K562 (cell line): Measurements from ENCODE around the gene CLUH. TPM values are rescaled to one million over a fixed set of nuclear protein-coding genes. Genes with fewer than 3 reads are reported as not detected.

ENCODE experiments used
- ATAC-seq: fragments of 200-7000 bp; cut with Tn5 transposase; 3 replicates; pipeline ENCODE4 v1.9.1; 2020; ENCODE audit warnings: moderate library complexity
- BruUV-seq: library from RNA; stranded (reverse); fragments of 400-500 nt; replicated peaks from 2 replicates; lab custom pipeline; 2021; lab: Mats Ljungman, UMichigan
- CTCF ChIA-PET: fragments of 300-600 bp; formaldehyde crosslinking; extraction: SDS; loops from one replicate; lab custom pipeline; 2021; ENCODE audit warnings: low intra/inter-chr PET ratio; lab: Yijun Ruan, JAX
- POLR2A ChIA-PET: fragments of 300-600, 350-650 bp; sonication (Branson Sonifier 250); formaldehyde crosslinking; extraction: SDS; loops from one replicate; lab custom pipeline; 2021; ENCODE audit warnings: antibody characterized with exemption, inconsistent platforms; lab: Yijun Ruan, JAX
- DNase-seq, 4 experiments: peaks; one replicate each; pipeline versions ENCODE4 v3.0.0 to v3.0.0-alpha.2; 2011 to 2018; ENCODE audit warnings: low spot score in 3 of 4, mixed read lengths in 3 of 4; ENCODE audit errors: extremely low read depth in 1 of 4
- FAIRE-seq: peaks from 2 replicates; lab custom pipeline; 2011; peaks lifted over from hg19 to GRCh38; lab: Jason Lieb, UNC
- H2AFZ ChIP-seq: 2 replicates; pipeline ENCODE4 v1.6.0; 2011; ENCODE audit warnings: low read depth, low read length, control low read depth, inconsistent platforms
- H3K27ac ChIP-seq: fragments of 200-600 bp; 3 replicates; pipeline ENCODE4 v1.8.0; 2011; ENCODE audit warnings: low read depth, mild to moderate bottlenecking, control low read depth, inconsistent platforms, low read length, moderate library complexity, mixed read lengths; ENCODE audit errors: extremely low read depth
- H3K27me3 ChIP-seq, 2 experiments: fragments of 300-600 bp in 1 of 2; 2 replicates in 1 of 2; 3 replicates in 1 of 2; pipeline versions ENCODE4 v1.6.0 to v1.8.0; 2011; ENCODE audit warnings: inconsistent platforms in 2 of 2, low read length in 2 of 2, mild to moderate bottlenecking in 1 of 2, mixed read lengths in 1 of 2, moderate library complexity in 1 of 2; ENCODE audit not compliant: control insufficient read depth in 2 of 2, insufficient read depth in 2 of 2
- H3K36me3 ChIP-seq: fragments of 300-600 bp; 3 replicates; pipeline ENCODE4 v1.8.0; 2011; ENCODE audit warnings: mild to moderate bottlenecking, low read length, inconsistent platforms; ENCODE audit not compliant: control insufficient read depth, insufficient read depth
- H3K4me1 ChIP-seq, 2 experiments: fragments of 200-600 bp in 1 of 2; replicated peaks in 1 of 2; 2 replicates in 1 of 2; 3 replicates in 1 of 2; pipeline versions ENCODE4 v1.5.1 to v1.8.0; 2011; ENCODE audit warnings: inconsistent platforms in 2 of 2, low read length in 2 of 2, mild to moderate bottlenecking in 1 of 2, mixed read lengths in 1 of 2, moderate library complexity in 1 of 2; ENCODE audit not compliant: control insufficient read depth in 2 of 2, insufficient read depth in 2 of 2
- H3K4me2 ChIP-seq: 2 replicates; pipeline ENCODE4 v1.6.1; 2011; ENCODE audit warnings: low read length, control low read depth, inconsistent platforms, mixed read lengths; ENCODE audit not compliant: insufficient read depth
- H3K4me3 ChIP-seq: fragments of 200-600 bp; sonication (generic), shearing (Covaris generic); 2 replicates; pipeline ENCODE4 v1.5.1; 2016; ENCODE audit warnings: control low read depth, inconsistent platforms
- H3K79me2 ChIP-seq: fragments of 200-600 bp; 3 replicates; pipeline ENCODE4 v1.8.0; 2011; ENCODE audit warnings: low read length, inconsistent platforms; ENCODE audit not compliant: control insufficient read depth, insufficient read depth
- H3K9ac ChIP-seq, 2 experiments: 2 replicates each; pipeline versions ENCODE4 v1.6.0 to v1.6.1; 2011; ENCODE audit warnings: low read depth in 2 of 2, low read length in 2 of 2, control low read depth in 1 of 2, inconsistent platforms in 1 of 2, mild to moderate bottlenecking in 1 of 2, mixed read lengths in 1 of 2; ENCODE audit not compliant: insufficient read depth in 1 of 2
- H3K9me1 ChIP-seq: one replicate; pipeline ENCODE4 v1.6.0; 2011; ENCODE audit warnings: inconsistent platforms, mild to moderate bottlenecking, low read length, moderate library complexity; ENCODE audit not compliant: control insufficient read depth, insufficient read depth
- H3K9me3 ChIP-seq: replicated peaks from 2 replicates; pipeline ENCODE4 v1.5.1; 2011; ENCODE audit warnings: low read depth, low read length, inconsistent platforms; ENCODE audit not compliant: control insufficient read depth, insufficient read depth
- H4K20me1 ChIP-seq: replicated peaks from 2 replicates; pipeline ENCODE4 v1.6.1; 2011; ENCODE audit warnings: low read length, inconsistent platforms, mixed read lengths; ENCODE audit not compliant: control insufficient read depth, insufficient read depth
- POLR2G ChIP-seq: fragments of 200-400 bp; formaldehyde crosslinking; IDR thresholded peaks from 2 replicates; pipeline ENCODE4 v1.6.1; 2017; ENCODE audit warnings: low read depth, mild to moderate bottlenecking, antibody characterized with exemption, low read length, moderate library complexity
- WGBS: fragments of 100-300 bp; shearing (Covaris generic); methylation state at CpG from one replicate; pipeline ENCODE4 v1.1.6; 2016; ENCODE audit warnings: low coverage, mixed read lengths; ENCODE audit not compliant: insufficient coverage; ENCODE audit errors: missing lambda C conversion rate; 5-methylcytosine and 5-hydroxymethylcytosine counted together
- in situ Hi-C: fragments of 300-500 bp; cut with MboI; formaldehyde crosslinking; loops from 4 replicates; pipeline ENCODE4 v1.15.0; 2018; ENCODE audit warnings: inconsistent platforms, mixed read lengths
- intact Hi-C: fragments of 100-400 bp; cut with micrococcal nuclease; formaldehyde crosslinking; loops from 2 replicates; pipeline ENCODE4 v1.14.2; 2022
- polyA plus RNA-seq, 8 experiments: library from polyadenylated mRNA; depleted of rRNA in 4 of 8; stranded (reverse) in 5 of 8; unstranded in 3 of 8; fragments of >200 nt; fragmentation: Nextera tagmentation in 2 of 8; fragmentation: Illumina TruSeq in 1 of 8; extraction: Ambion mirVana in 2 of 8; extraction: Trizol in 1 of 8; gene quantifications; 2 replicates each; pipeline versions ENCODE4 v1.2.1 to v1.2.3, GENCODE V29; 2011 to 2014; ENCODE audit warnings: inconsistent platforms in 1 of 8, missing spikeins in 1 of 8
- total RNA-seq, 7 experiments: library from RNA; depleted of rRNA in 6 of 7; stranded (reverse); fragments of >200 nt in 6 of 7; fragmentation: Illumina TruSeq in 2 of 7; extraction: Trizol in 2 of 7; gene quantifications; 2 replicates each; pipeline versions ENCODE4 v1.2.1 to v1.2.3, GENCODE V29; 2011 to 2021; ENCODE audit warnings: low replicate concordance in 1 of 7
- TF ChIP-seq, protein P1 (sequence below): IDR thresholded peaks from 2 replicates; pipeline ENCODE4 v1.6.1; 2014; ENCODE audit warnings: antibody characterized with exemption

CLUH gene
- total and polyA plus RNA-seq, 9 of the 15 experiments (the other 6 are each of a cell fraction or from before 2014, with no cell fraction given): 0.21 to 140 (median 33.2) TPM

DNA sequence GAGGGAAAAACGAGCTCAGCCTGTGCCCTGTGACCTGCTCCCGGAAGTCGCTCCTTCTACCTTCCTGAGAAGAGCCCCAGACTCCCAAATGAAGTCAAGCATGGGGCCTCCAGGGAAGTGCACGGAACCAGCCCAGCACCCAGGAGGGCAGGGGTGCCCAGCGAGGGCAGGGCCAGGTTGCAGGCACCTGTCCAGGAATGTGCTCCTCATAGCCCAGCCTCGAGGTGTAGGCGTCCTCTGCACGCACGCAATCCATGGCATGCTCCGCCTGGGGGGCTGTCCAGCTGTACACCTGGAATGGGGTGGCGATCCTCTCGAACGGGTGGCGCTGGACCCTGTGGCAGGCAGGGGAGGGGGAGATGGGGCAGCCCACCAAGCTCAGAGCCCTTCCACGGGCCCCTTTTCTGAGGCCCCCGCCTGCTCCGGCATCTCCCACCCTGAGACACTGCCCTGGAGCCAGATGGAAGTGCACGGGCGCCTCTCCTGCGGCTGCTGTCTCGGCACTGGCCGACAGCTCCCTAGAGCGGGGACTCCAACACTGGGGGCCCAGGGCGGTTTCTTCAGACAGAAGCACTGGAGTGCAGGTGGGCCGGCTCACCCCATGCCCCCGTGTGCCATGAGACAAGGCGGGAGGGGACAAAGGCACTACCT, 10.9 kb downstream of the CLUH start:
- in situ Hi-C loops: no loop called here
- Histone ChIP-seq H2AFZ (no peak overlapping the region), H3K4me1 (peaks cover 0 to 5% of the 10 kb centered on the region in 2 experiments; a peak in 1 of 5 replicates), H3K79me2 (peaks cover 12% of the 10 kb centered on the region), H3K27me3 (no peaks in the 10 kb centered on the region), H3K9me3 (no peaks in the 10 kb centered on the region), H3K4me3 (no peak overlapping the region), H3K9ac (no peak overlapping the region), H3K27ac (no peak overlapping the region), H3K4me2 (no peak overlapping the region), H3K36me3 (peaks cover 90% of the 10 kb centered on the region; the same call in 1 of the 3 replicates), H3K9me1 (no peaks in the 10 kb centered on the region), H4K20me1 (no peaks in the 10 kb centered on the region; the same call in 1 of the 2 replicates)
- FAIRE-seq: no peak
- BruUV-seq: no TSS peak
- 96% methylated on average over 15 of the region's 27 CpGs for WGBS
- ChIA-PET POLR2A (interaction anchor here (0.6 to 1.5 kb wide), 2 partner anchors 9 to 200 kb away, joined by 3 to 5 read pairs; no protein-coding TSS in a partner anchor), CTCF (no interaction called here)
- no peak for ATAC-seq
- intact Hi-C loops: no loop called here
- DNase-seq: no peak
- peak; percentile 56 for TF ChIP-seq POLR2G
- TF ChIP-seq, protein P1, sequence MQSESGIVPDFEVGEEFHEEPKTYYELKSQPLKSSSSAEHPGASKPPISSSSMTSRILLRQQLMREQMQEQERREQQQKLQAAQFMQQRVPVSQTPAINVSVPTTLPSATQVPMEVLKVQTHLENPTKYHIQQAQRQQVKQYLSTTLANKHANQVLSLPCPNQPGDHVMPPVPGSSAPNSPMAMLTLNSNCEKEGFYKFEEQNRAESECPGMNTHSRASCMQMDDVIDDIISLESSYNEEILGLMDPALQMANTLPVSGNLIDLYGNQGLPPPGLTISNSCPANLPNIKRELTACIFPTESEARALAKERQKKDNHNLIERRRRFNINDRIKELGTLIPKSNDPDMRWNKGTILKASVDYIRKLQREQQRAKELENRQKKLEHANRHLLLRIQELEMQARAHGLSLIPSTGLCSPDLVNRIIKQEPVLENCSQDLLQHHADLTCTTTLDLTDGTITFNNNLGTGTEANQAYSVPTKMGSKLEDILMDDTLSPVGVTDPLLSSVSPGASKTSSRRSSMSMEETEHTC: no peak
